Breast epithelium (tissue), 3 donors: ENCODE measurements around the gene MARCKSL1.

Experiments
- POLR2A ChIP-seq: fragments of 450-650 bp; IDR thresholded peaks from one replicate; pipeline ENCODE4 v1.6.1; 2016; ENCODE audit warnings: antibody characterized with exemption, mild to moderate bottlenecking, moderate library complexity
- TF ChIP-seq, protein P1 (sequence below), 3 donors: fragments of 450-650 bp; IDR thresholded peaks; one replicate each; pipeline ENCODE4 v1.5.1; 2016 to 2017; ENCODE audit warnings: antibody characterized with exemption in 3 of 3, mild to moderate bottlenecking in 3 of 3, moderate library complexity in 3 of 3

DNA sequence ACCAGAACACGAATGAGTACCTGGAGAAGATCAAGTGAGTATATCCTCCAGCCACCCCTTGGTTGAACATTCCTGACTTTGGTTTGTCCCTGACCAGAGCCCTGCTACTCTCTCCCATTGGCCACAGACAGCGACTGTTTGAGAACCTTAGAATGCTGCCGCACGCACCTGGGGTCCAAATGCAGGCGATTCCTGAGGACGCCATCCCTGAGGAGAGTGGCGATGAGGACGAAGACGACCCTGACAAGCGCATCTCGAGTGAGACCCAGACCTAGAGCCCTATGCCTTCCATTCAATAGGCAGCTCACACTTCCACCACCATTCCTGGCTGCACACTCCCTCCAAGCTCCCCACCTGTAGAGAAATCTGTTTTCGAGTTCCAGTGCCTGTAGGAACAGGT lies 4.5 kb downstream of the MARCKSL1 start:
- TF ChIP-seq, protein P1, sequence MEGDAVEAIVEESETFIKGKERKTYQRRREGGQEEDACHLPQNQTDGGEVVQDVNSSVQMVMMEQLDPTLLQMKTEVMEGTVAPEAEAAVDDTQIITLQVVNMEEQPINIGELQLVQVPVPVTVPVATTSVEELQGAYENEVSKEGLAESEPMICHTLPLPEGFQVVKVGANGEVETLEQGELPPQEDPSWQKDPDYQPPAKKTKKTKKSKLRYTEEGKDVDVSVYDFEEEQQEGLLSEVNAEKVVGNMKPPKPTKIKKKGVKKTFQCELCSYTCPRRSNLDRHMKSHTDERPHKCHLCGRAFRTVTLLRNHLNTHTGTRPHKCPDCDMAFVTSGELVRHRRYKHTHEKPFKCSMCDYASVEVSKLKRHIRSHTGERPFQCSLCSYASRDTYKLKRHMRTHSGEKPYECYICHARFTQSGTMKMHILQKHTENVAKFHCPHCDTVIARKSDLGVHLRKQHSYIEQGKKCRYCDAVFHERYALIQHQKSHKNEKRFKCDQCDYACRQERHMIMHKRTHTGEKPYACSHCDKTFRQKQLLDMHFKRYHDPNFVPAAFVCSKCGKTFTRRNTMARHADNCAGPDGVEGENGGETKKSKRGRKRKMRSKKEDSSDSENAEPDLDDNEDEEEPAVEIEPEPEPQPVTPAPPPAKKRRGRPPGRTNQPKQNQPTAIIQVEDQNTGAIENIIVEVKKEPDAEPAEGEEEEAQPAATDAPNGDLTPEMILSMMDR (IDR thresholded peaks at IDR 0.05): no peak
- TF ChIP-seq POLR2A: no peak
